ENCODE measurements around the gene DFFB. TPM values are rescaled to one million over a fixed set of nuclear protein-coding genes. Genes with fewer than 3 reads are reported as not detected.

DFFB gene
- total RNA-seq, 1 experiment from 2014 or later: 9.0 TPM

GRCh38 chr1:3923378-3924185 is 66.3 kb downstream of the DFFB start:
- Histone ChIP-seq H3K27me3 (ENCODE audit: insufficient read depth, low read length) (0 out of 2 replicates have a peak, but pooled peaks cover 4% of the 10 kb centered on the region), H3K4me2 (ENCODE audit: low read length) (no peak overlapping the region), H3K9me2 (ENCODE audit: insufficient read depth) (no peaks in the 10 kb centered on the region), H3K79me2 (ENCODE audit: insufficient read depth, low read length) (no peaks in the 10 kb centered on the region), H3K9ac (ENCODE audit: low read length) (no peak overlapping the region), H3K4me1 (ENCODE audit: control insufficient read depth in 1 of 2, insufficient read depth in 2 of 2, low read length in 2 of 2) (no peaks in the 10 kb centered on the region), H4K20me1 (ENCODE audit: insufficient read depth) (no peaks in the 10 kb centered on the region), H3K4me3 (replicated peaks in 1 of 2; ENCODE audit: low read depth in 1 of 2, low read length in 2 of 2) (no peak overlapping the region), H3K27ac (ENCODE audit: low read depth, low read length) (no peak overlapping the region), H2AFZ (ENCODE audit: low read depth, low read length, poor library complexity, severe bottlenecking) (no peak overlapping the region), H3K36me3 (ENCODE audit: control insufficient read depth in 1 of 2, insufficient read depth in 2 of 2, low read length in 2 of 2) (no peaks in the 10 kb centered on the region), H3K9me3 (ENCODE audit: control insufficient read depth in 1 of 2, insufficient read depth in 1 of 2, low read depth in 1 of 2, low read length in 2 of 2) (no peaks in the 10 kb centered on the region)
- no peak for TF ChIP-seq POLR2AphosphoS5 (IDR thresholded peaks at IDR 0.05; ENCODE audit: low read depth, low read length)
- TF ChIP-seq, protein P1, sequence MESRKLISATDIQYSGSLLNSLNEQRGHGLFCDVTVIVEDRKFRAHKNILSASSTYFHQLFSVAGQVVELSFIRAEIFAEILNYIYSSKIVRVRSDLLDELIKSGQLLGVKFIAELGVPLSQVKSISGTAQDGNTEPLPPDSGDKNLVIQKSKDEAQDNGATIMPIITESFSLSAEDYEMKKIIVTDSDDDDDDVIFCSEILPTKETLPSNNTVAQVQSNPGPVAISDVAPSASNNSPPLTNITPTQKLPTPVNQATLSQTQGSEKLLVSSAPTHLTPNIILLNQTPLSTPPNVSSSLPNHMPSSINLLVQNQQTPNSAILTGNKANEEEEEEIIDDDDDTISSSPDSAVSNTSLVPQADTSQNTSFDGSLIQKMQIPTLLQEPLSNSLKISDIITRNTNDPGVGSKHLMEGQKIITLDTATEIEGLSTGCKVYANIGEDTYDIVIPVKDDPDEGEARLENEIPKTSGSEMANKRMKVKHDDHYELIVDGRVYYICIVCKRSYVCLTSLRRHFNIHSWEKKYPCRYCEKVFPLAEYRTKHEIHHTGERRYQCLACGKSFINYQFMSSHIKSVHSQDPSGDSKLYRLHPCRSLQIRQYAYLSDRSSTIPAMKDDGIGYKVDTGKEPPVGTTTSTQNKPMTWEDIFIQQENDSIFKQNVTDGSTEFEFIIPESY (IDR thresholded peaks at IDR 0.05; ENCODE audit: extremely low read depth, insufficient replicate concordance, low read length): no peak
- TF ChIP-seq CTCF (IDR thresholded peaks at IDR 0.05 in 2 of 3, conservative IDR thresholded peaks at IDR 0.05 in 1 of 3; ENCODE audit: borderline replicate concordance in 1 of 3, insufficient read depth in 1 of 3, low read depth in 2 of 3, low read length in 2 of 3): no peak
- TF ChIP-seq, protein P2, sequence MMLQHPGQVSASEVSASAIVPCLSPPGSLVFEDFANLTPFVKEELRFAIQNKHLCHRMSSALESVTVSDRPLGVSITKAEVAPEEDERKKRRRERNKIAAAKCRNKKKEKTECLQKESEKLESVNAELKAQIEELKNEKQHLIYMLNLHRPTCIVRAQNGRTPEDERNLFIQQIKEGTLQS (IDR thresholded peaks at IDR 0.05): no peak
- TF ChIP-seq SIN3A (IDR thresholded peaks at IDR 0.05; ENCODE audit: low read depth): no peak
- TF ChIP-seq POLR2A (IDR thresholded peaks at IDR 0.05; ENCODE audit: borderline replicate concordance, extremely low read depth, insufficient read depth, insufficient read length): no peak
- no peak for TF ChIP-seq TCF7L2 (IDR thresholded peaks at IDR 0.05; ENCODE audit: borderline replicate concordance, extremely low read depth, insufficient read depth, insufficient read length)
- TF ChIP-seq SP1 (IDR thresholded peaks at IDR 0.05; ENCODE audit: low read depth): no peak
- TF ChIP-seq, protein P3, sequence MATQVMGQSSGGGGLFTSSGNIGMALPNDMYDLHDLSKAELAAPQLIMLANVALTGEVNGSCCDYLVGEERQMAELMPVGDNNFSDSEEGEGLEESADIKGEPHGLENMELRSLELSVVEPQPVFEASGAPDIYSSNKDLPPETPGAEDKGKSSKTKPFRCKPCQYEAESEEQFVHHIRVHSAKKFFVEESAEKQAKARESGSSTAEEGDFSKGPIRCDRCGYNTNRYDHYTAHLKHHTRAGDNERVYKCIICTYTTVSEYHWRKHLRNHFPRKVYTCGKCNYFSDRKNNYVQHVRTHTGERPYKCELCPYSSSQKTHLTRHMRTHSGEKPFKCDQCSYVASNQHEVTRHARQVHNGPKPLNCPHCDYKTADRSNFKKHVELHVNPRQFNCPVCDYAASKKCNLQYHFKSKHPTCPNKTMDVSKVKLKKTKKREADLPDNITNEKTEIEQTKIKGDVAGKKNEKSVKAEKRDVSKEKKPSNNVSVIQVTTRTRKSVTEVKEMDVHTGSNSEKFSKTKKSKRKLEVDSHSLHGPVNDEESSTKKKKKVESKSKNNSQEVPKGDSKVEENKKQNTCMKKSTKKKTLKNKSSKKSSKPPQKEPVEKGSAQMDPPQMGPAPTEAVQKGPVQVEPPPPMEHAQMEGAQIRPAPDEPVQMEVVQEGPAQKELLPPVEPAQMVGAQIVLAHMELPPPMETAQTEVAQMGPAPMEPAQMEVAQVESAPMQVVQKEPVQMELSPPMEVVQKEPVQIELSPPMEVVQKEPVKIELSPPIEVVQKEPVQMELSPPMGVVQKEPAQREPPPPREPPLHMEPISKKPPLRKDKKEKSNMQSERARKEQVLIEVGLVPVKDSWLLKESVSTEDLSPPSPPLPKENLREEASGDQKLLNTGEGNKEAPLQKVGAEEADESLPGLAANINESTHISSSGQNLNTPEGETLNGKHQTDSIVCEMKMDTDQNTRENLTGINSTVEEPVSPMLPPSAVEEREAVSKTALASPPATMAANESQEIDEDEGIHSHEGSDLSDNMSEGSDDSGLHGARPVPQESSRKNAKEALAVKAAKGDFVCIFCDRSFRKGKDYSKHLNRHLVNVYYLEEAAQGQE (IDR thresholded peaks at IDR 0.05; ENCODE audit: low read depth): no peak
- no peak for TF ChIP-seq JUND (IDR thresholded peaks at IDR 0.05)
- TF ChIP-seq YY1 (IDR thresholded peaks at IDR 0.05; ENCODE audit: extremely low read depth, insufficient replicate concordance, low read depth, low read length): no peak
- no peak for TF ChIP-seq ZFX (IDR thresholded peaks at IDR 0.05)
- no peak for TF ChIP-seq EZH2 (IDR thresholded peaks at IDR 0.05)
- TF ChIP-seq CBX3 (IDR thresholded peaks at IDR 0.05; ENCODE audit: low read depth): no peak
- TF ChIP-seq, protein P4, sequence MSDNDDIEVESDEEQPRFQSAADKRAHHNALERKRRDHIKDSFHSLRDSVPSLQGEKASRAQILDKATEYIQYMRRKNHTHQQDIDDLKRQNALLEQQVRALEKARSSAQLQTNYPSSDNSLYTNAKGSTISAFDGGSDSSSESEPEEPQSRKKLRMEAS (IDR thresholded peaks at IDR 0.05): no peak
- no peak for TF ChIP-seq FOSL1 (IDR thresholded peaks at IDR 0.05; ENCODE audit: low read depth)
- TF ChIP-seq CEBPB (IDR thresholded peaks at IDR 0.05; ENCODE audit: low read depth): no peak
- no peak for TF ChIP-seq SRF (IDR thresholded peaks at IDR 0.05; ENCODE audit: low read depth)
- ChIA-PET POLR2A (no interaction called here), RAD21 (ENCODE audit: low non-redundant PET in 1 of 2, low total read pairs in 2 of 2, uncharacterized antibody in 2 of 2, unreplicated experiment in 2 of 2) (no interaction called here), CTCF (no interaction called here)
- BruUV-seq (replicated peaks): no TSS peak
- DNase-seq (ENCODE audit: low read depth, low spot score) (no peak), ATAC-seq (no peak)
- intact Hi-C loops (cut with micrococcal nuclease): no loop called here
